ENCODE measurements around the gene NPLOC4. TPM values are rescaled to one million over a fixed set of nuclear protein-coding genes. Genes with fewer than 3 reads are reported as not detected.
"Not testable (repeated sequence)": the region's sequence is repeated elsewhere in the genome, so short reads cannot be mapped to it uniquely, and the experiment has no call there.

The NPLOC4 gene
- total RNA-seq, 1 experiment from 2014 or later = 139 TPM

GRCh38 chr17:81535480-81536298, 101.2 kb downstream of the NPLOC4 start:
- in situ Hi-C loops (cut with HindIII; ENCODE audit: low pct_unique_long_range_greater_than_20kb, low sequenced_read_pairs) = no loop called here
- no peak for DNase-seq (ENCODE audit: low read depth, low spot score)

- in situ Hi-C loops (cut with HindIII; ENCODE audit: low pct_unique_long_range_greater_than_20kb, low sequenced_read_pairs) = no loop called here
- DNase-seq (ENCODE audit: low read depth, low spot score) = no peak
Observed at GRCh38 chr17:81535007-81535328, 101.9 kb downstream of the NPLOC4 start.

GRCh38 chr17:81534157-81535006, 102.5 kb downstream of the NPLOC4 start:
- DNase-seq (ENCODE audit: low read depth, low spot score) = peak; percentile 35
- in situ Hi-C loops (cut with HindIII; ENCODE audit: low pct_unique_long_range_greater_than_20kb, low sequenced_read_pairs) = no loop called here

GRCh38 chr17:81533339-81534141, 103.4 kb downstream of the NPLOC4 start:
- no peak for DNase-seq (ENCODE audit: low read depth, low spot score)
- in situ Hi-C loops (cut with HindIII; ENCODE audit: low pct_unique_long_range_greater_than_20kb, low sequenced_read_pairs) = no loop called here

- in situ Hi-C loops (cut with HindIII; ENCODE audit: low pct_unique_long_range_greater_than_20kb, low sequenced_read_pairs) = no loop called here
- no peak for DNase-seq (ENCODE audit: low read depth, low spot score)
Observed at GRCh38 chr17:81532490-81533287, 104.2 kb downstream of the NPLOC4 start.

GRCh38 chr17:81531998-81532404, 104.9 kb downstream of the NPLOC4 start:
- in situ Hi-C loops (cut with HindIII; ENCODE audit: low pct_unique_long_range_greater_than_20kb, low sequenced_read_pairs); DNase-seq (ENCODE audit: low read depth, low spot score): not testable (repeated sequence)

GRCh38 chr17:81531013-81531412, 105.9 kb downstream of the NPLOC4 start:
- in situ Hi-C loops (cut with HindIII; ENCODE audit: low pct_unique_long_range_greater_than_20kb, low sequenced_read_pairs); DNase-seq (ENCODE audit: low read depth, low spot score): not testable (repeated sequence)

- DNase-seq (ENCODE audit: low read depth, low spot score) = no peak
- in situ Hi-C loops (cut with HindIII; ENCODE audit: low pct_unique_long_range_greater_than_20kb, low sequenced_read_pairs) = no loop called here
Observed at GRCh38 chr17:81529437-81529803, 107.5 kb downstream of the NPLOC4 start.

- in situ Hi-C loops (cut with HindIII; ENCODE audit: low pct_unique_long_range_greater_than_20kb, low sequenced_read_pairs) = no loop called here
- DNase-seq (ENCODE audit: low read depth, low spot score) = no peak
Observed at GRCh38 chr17:81528651-81529436, 108.1 kb downstream of the NPLOC4 start.

GRCh38 chr17:81528384-81528650, 108.6 kb downstream of the NPLOC4 start:
- DNase-seq (ENCODE audit: low read depth, low spot score) = no peak
- in situ Hi-C loops (cut with HindIII; ENCODE audit: low pct_unique_long_range_greater_than_20kb, low sequenced_read_pairs) = no loop called here

GRCh38 chr17:81527591-81528383, 109.1 kb downstream of the NPLOC4 start, which contains the start of gene FSCN2:
Gene FSCN2, plus strand, starts transcription at chr17:81528377. Its CDS starts 155 bp downstream, at chr17:81528532.
- in situ Hi-C loops (cut with HindIII; ENCODE audit: low pct_unique_long_range_greater_than_20kb, low sequenced_read_pairs) = no loop called here
- no peak for DNase-seq (ENCODE audit: low read depth, low spot score)

GRCh38 chr17:81526662-81527571, 110.0 kb downstream of the NPLOC4 start:
- in situ Hi-C loops (cut with HindIII; ENCODE audit: low pct_unique_long_range_greater_than_20kb, low sequenced_read_pairs) = no loop called here
- no peak for DNase-seq (ENCODE audit: low read depth, low spot score)

GRCh38 chr17:81524865-81525159, 112.1 kb downstream of the NPLOC4 start:
- DNase-seq (ENCODE audit: low read depth, low spot score) = no peak
- in situ Hi-C loops (cut with HindIII; ENCODE audit: low pct_unique_long_range_greater_than_20kb, low sequenced_read_pairs) = no loop called here

- DNase-seq (ENCODE audit: low read depth, low spot score) = no peak
- in situ Hi-C loops (cut with HindIII; ENCODE audit: low pct_unique_long_range_greater_than_20kb, low sequenced_read_pairs) = no loop called here
Observed at GRCh38 chr17:81524039-81524864, 112.7 kb downstream of the NPLOC4 start.
